ENCODE measurements around the gene IGF1R.
A peak's percentile ranks its signal among the peaks of the same experiment; 100 is the strongest.
"Not testable (repeated sequence)": the region's sequence is repeated elsewhere in the genome, so short reads cannot be mapped to it uniquely, and the experiment has no call there.

The IGF1R gene

DNA sequence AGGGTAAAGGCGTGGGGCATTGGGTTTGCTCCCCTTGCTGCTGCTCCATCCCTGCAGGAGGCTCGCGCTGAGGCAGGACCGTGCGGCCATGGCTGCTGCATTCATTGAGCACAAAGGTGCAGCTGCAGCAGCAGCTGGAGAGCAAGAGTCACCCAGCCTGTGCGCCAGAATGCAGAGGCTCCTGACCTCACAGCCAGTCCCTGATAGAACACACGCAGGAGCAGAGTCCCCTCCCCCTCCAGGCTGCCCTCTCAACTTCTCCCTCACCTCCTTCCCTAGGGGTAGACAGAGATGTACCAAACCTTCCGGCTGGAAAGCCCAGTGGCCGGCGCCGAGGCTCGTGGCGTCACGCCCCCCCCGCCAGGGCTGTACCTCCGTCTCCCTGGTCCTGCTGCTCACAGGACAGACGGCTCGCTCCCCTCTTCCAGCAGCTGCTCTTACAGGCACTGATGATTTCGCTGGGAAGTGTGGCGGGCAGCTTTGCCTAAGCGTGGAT lies 312.3 kb downstream of the IGF1R start:
- no peaks in the 10 kb centered on the region for H3K9me3 ChIP-seq (ENCODE audit: severe bottlenecking)
- ATAC-seq (ENCODE audit: low read depth) (no peak), DNase-seq (ENCODE audit: low spot score) (peak; percentile 57)
- TF ChIP-seq, protein P1, sequence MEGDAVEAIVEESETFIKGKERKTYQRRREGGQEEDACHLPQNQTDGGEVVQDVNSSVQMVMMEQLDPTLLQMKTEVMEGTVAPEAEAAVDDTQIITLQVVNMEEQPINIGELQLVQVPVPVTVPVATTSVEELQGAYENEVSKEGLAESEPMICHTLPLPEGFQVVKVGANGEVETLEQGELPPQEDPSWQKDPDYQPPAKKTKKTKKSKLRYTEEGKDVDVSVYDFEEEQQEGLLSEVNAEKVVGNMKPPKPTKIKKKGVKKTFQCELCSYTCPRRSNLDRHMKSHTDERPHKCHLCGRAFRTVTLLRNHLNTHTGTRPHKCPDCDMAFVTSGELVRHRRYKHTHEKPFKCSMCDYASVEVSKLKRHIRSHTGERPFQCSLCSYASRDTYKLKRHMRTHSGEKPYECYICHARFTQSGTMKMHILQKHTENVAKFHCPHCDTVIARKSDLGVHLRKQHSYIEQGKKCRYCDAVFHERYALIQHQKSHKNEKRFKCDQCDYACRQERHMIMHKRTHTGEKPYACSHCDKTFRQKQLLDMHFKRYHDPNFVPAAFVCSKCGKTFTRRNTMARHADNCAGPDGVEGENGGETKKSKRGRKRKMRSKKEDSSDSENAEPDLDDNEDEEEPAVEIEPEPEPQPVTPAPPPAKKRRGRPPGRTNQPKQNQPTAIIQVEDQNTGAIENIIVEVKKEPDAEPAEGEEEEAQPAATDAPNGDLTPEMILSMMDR (IDR thresholded peaks at IDR 0.05; ENCODE audit: poor library complexity, severe bottlenecking): no peak
- no peak overlapping the region for H3K4me3 ChIP-seq (ENCODE audit: severe bottlenecking)
- H3K27ac ChIP-seq (ENCODE audit: poor library complexity, severe bottlenecking): no peak overlapping the region
- peaks cover 63% of the 10 kb centered on the region for H3K36me3 ChIP-seq (ENCODE audit: low read depth)
- H3K27me3 ChIP-seq (ENCODE audit: insufficient read depth, poor library complexity, severe bottlenecking): no peaks in the 10 kb centered on the region
- no peaks in the 10 kb centered on the region for H3K4me1 ChIP-seq (ENCODE audit: insufficient read depth, poor library complexity, severe bottlenecking)

DNA sequence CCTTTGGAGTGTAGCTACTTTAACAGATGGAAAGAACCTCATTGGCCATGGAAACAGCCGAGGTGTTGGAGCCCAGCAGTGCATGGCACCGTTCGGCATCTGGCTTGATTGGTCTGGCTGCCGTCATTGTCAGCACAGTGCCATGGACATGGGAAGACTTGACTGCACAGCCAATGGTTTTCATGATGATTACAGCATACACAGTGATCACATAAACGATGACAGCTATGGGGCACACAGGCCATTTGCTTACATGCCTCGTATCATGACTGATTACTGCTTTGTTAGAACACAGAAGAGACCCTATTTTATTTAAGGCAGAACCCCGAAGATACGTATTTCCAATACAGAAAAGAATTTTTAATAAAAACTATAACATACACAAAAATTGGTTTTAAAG lies 315.1 kb downstream of the IGF1R start:
- TF ChIP-seq, protein P1 (IDR thresholded peaks at IDR 0.05; ENCODE audit: poor library complexity, severe bottlenecking): no peak
- H3K9me3 ChIP-seq (ENCODE audit: severe bottlenecking): no peaks in the 10 kb centered on the region
- H3K4me1 ChIP-seq (ENCODE audit: insufficient read depth, poor library complexity, severe bottlenecking): peaks cover 2% of the 10 kb centered on the region
- H3K27me3 ChIP-seq (ENCODE audit: insufficient read depth, poor library complexity, severe bottlenecking): no peaks in the 10 kb centered on the region
- H3K4me3 ChIP-seq (ENCODE audit: severe bottlenecking): no peak overlapping the region
- no peak for DNase-seq (ENCODE audit: low spot score)
- H3K36me3 ChIP-seq (ENCODE audit: low read depth): peaks cover 44% of the 10 kb centered on the region
- no peak overlapping the region for H3K27ac ChIP-seq (ENCODE audit: poor library complexity, severe bottlenecking)
- no peak for ATAC-seq (ENCODE audit: low read depth)

DNA sequence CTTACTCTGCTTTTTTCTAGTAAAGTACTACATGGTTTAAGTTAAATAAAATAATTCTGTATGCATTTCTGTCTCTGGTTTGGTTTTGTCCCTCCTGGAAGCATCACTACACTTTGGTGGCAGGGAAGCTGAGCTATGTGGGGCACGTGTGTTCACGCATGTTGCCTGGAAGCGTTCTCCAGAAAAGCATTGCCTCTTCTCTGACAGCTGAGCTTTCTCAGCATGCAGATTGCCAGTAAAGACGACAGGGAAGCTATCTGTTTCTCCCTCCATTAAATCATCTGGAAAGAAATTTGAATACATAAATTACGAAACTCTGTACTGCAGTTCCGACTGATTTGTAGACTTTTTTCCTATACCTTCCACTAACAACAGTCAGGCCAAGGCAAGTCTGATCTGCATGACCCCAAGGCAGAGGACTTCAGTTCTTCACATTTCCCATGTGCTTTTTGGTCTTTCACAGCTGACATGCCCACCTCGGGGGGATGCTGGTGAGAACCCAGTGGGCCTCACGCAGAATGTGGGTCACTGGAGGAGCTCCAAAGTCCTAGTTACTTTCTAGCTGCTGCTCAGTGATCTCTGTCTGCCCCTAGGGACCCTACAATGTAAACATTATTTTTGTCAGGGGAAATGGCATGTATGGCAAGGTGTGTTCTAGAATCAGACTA lies 316.3 kb downstream of the IGF1R start:
- ATAC-seq (ENCODE audit: low read depth): no peak; the same call in 2 of the 3 replicates
- H3K27me3 ChIP-seq (ENCODE audit: insufficient read depth, poor library complexity, severe bottlenecking): no peaks in the 10 kb centered on the region

DNA sequence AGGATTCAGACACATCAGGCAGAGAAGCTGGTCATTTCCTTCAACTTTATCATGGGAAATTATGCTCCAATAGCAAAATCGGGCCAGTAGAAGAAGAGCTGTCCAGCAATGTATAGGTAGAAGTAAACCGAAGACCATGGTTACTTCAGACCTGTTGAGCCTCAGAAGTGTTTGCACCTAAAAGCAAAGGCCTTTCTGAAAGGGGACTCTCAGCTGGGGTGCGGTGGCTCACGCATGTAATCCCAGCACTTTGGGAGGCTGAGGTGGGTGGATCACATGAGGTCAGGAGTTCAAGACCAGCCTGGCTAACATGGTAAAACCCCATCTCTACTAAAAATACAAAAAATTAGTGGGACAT lies 316.8 kb downstream of the IGF1R start:
- not testable (repeated sequence) for H3K9me3 ChIP-seq (ENCODE audit: severe bottlenecking); H3K27me3 ChIP-seq (ENCODE audit: insufficient read depth, poor library complexity, severe bottlenecking); ATAC-seq (ENCODE audit: low read depth); H3K4me1 ChIP-seq (ENCODE audit: insufficient read depth, poor library complexity, severe bottlenecking); H3K27ac ChIP-seq (ENCODE audit: poor library complexity, severe bottlenecking); H3K4me3 ChIP-seq (ENCODE audit: severe bottlenecking); DNase-seq (ENCODE audit: low spot score)
- peaks cover 28% of the 10 kb centered on the region for H3K36me3 ChIP-seq (ENCODE audit: low read depth)

More for the DNA sequence above, 316.3 kb downstream of the IGF1R start:
- TF ChIP-seq, protein P1 (IDR thresholded peaks at IDR 0.05; ENCODE audit: poor library complexity, severe bottlenecking): no peak
- H3K27ac ChIP-seq (ENCODE audit: poor library complexity, severe bottlenecking): no peak overlapping the region
- H3K36me3 ChIP-seq (ENCODE audit: low read depth): peaks cover 33% of the 10 kb centered on the region
- DNase-seq (ENCODE audit: low spot score): no peak
- no peak overlapping the region for H3K4me3 ChIP-seq (ENCODE audit: severe bottlenecking)
- peaks cover 2% of the 10 kb centered on the region for H3K4me1 ChIP-seq (ENCODE audit: insufficient read depth, poor library complexity, severe bottlenecking)
- no peaks in the 10 kb centered on the region for H3K9me3 ChIP-seq (ENCODE audit: severe bottlenecking)

DNA sequence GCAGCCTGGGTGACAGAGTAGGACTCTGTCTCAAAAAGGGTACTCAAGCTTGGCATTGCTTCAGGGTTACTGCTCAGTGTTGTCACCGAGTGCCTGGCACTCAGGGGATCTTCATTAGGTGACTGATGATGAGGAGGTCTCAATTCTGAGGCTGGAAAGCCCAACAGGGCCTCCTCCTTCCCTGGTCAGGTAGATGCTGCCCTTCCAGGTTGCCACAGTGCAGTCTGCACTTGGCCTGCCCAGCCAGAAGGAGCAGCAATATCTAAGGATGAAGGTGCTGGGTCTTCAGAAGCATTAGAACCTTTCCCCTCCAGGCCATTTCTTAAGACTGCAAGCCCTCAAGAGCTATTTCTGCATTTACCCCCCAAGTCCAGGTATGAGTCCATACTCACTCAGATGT lies 317.3 kb downstream of the IGF1R start:
- H3K27ac ChIP-seq (ENCODE audit: poor library complexity, severe bottlenecking): no peak overlapping the region
- no peak for DNase-seq (ENCODE audit: low spot score)
- H3K9me3 ChIP-seq (ENCODE audit: severe bottlenecking): no peaks in the 10 kb centered on the region
- peaks cover 2% of the 10 kb centered on the region for H3K4me1 ChIP-seq (ENCODE audit: insufficient read depth, poor library complexity, severe bottlenecking)
- no peak overlapping the region for H3K4me3 ChIP-seq (ENCODE audit: severe bottlenecking)
- no peaks in the 10 kb centered on the region for H3K27me3 ChIP-seq (ENCODE audit: insufficient read depth, poor library complexity, severe bottlenecking)
- TF ChIP-seq, protein P1 (IDR thresholded peaks at IDR 0.05; ENCODE audit: poor library complexity, severe bottlenecking): no peak
- ATAC-seq (ENCODE audit: low read depth): peak; percentile 20
- peaks cover 23% of the 10 kb centered on the region for H3K36me3 ChIP-seq (ENCODE audit: low read depth)
